HepG2 (cell line): Measurements from ENCODE around the gene MDH2.
"Not testable (repeated sequence)": the region's sequence is repeated elsewhere in the genome, so short reads cannot be mapped to it uniquely, and the experiment has no call there.

Source experiments
- NFYB ChIP-seq: sonication (generic); formaldehyde crosslinking; IDR thresholded peaks from 2 replicates; pipeline ENCODE4 v1.4.0; 2020; ENCODE audit warnings: missing genetic modification reagents
- SETDB1 ChIP-seq: sonication (generic); formaldehyde crosslinking; IDR thresholded peaks from 2 replicates; pipeline ENCODE4 v1.5.1; 2020; ENCODE audit warnings: missing genetic modification reagents, mild to moderate bottlenecking, borderline replicate concordance
- SIX4 ChIP-seq: sonication (generic); formaldehyde crosslinking; IDR thresholded peaks from 2 replicates; pipeline ENCODE4 v1.4.0; 2020; ENCODE audit warnings: missing genetic modification reagents
- ZNF251 ChIP-seq: sonication (generic); formaldehyde crosslinking; IDR thresholded peaks from 2 replicates; pipeline ENCODE4 v1.9.0; 2021; ENCODE audit warnings: mild to moderate bottlenecking, missing genetic modification reagents
- ZNF274 ChIP-seq: sonication (generic); formaldehyde crosslinking; IDR thresholded peaks from 2 replicates; pipeline ENCODE4 v1.5.1; 2020; ENCODE audit warnings: mild to moderate bottlenecking, missing genetic modification reagents

DNA sequence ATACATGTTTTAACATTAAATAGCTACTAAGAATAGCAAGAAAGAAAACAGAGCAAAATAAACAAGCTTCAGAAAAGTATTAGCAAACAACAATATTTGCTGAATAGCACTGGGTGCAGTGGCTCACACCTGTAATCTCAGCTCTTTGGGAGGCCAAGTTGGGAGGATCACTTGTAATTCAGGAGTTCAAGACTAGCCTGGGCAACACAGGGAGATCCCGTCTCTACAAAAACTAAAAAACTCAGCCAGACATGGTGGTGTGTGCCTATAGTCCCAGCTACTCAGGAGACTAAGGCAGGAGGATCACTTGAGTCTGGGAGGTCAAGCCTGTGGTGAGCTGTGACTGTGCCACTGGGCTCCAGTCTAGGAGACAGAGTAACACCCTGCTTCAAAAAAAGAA, 66.8 kb downstream of the MDH2 start:
- TF ChIP-seq ZNF251, ZNF274, SIX4, SETDB1, NFYB (CRISPR knock-in tag): not testable (repeated sequence)
